Ishikawa (cell line): ENCODE measurements around the gene F12.

ENCODE experiments used
- EP300 ChIP-seq: IDR thresholded peaks from 2 replicates; pipeline ENCODE4 v1.6.1; 2012; ENCODE audit warnings: borderline replicate concordance
- REST ChIP-seq: IDR thresholded peaks from 2 replicates; pipeline ENCODE4 v1.6.1; 2012; ENCODE audit warnings: low read depth, mild to moderate bottlenecking
- TAF1 ChIP-seq: IDR thresholded peaks from 2 replicates; pipeline ENCODE4 v1.6.1; 2012; ENCODE audit warnings: low read depth, mild to moderate bottlenecking

DNA sequence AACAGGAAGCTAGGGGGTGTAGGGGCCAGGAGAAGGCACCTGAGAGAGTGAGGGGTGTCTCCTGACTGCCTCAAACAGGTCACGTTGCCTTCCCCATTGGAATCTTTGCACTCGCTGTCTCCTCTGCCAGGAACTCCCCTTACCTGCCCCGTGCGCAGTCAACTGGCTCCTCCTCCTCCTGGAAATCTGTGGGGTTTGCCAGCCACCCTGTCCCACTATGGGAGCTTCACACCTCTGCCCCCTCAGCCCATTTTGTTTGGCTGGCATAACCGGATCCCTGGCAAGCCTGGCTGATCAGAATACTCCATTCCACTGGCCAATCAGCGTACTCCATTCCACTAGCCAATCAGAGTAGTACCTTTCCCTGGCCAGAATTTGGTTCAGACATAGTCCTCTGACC, 35.6 kb downstream of the F12 start:
- TF ChIP-seq EP300: no peak
- no peak for TF ChIP-seq REST
- TF ChIP-seq TAF1: no peak
